Fibroblast of pulmonary artery (primary cell): ENCODE measurements around the gene TRPC3.

Source experiments
- DNase-seq: peaks from one replicate; pipeline ENCODE4 v3.0.0-alpha.2; 2010; ENCODE audit warnings: low read depth
- H3K4me3 ChIP-seq: replicated peaks from 2 replicates; pipeline ENCODE4 v1.5.1; 2011; ENCODE audit warnings: low read depth, mild to moderate bottlenecking, control low read depth, low read length, moderate library complexity
- TF ChIP-seq, protein P1 (sequence below): IDR thresholded peaks from 2 replicates; pipeline ENCODE4 v1.5.1; 2011; ENCODE audit warnings: mild to moderate bottlenecking, control low read depth, low read length, inconsistent platforms; ENCODE audit errors: missing control alignments

Gene TRPC3

DNA sequence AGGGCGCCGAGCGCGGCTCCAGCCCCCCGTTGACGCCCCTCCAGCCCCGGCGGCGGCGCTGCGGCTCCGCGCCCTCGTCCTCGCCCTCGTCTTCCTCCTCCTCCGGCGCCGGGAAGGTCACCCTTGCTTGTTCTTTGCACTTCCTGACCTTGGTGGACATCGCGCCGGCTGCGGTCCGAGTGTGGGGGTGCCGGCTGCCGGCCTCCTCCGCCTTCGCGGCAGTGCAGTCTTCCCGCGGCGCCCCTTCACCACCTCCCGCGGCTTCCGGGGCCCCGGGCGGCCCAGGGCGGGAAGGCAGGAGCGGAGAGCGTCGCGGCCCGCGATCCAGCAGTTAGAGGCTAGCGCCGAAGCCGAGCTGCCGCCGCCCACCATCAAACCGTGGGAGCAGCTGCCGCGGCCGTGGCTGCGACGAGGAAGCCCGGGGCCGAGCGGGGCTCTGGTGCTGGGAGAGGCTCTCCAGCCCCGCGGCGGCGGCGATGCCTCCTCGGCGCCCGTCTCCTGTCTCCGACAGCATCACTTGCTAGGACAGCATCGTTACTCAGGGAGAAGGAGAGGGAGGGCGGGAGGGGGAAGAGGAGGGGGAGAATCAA, at the start of gene TRPC3:
TSS of gene TRPC3 (minus strand) at position 540 of the 590 bp plus-strand sequence. CDS start at position 160, 380 bp downstream.
- no peak for DNase-seq
- TF ChIP-seq, protein P1, sequence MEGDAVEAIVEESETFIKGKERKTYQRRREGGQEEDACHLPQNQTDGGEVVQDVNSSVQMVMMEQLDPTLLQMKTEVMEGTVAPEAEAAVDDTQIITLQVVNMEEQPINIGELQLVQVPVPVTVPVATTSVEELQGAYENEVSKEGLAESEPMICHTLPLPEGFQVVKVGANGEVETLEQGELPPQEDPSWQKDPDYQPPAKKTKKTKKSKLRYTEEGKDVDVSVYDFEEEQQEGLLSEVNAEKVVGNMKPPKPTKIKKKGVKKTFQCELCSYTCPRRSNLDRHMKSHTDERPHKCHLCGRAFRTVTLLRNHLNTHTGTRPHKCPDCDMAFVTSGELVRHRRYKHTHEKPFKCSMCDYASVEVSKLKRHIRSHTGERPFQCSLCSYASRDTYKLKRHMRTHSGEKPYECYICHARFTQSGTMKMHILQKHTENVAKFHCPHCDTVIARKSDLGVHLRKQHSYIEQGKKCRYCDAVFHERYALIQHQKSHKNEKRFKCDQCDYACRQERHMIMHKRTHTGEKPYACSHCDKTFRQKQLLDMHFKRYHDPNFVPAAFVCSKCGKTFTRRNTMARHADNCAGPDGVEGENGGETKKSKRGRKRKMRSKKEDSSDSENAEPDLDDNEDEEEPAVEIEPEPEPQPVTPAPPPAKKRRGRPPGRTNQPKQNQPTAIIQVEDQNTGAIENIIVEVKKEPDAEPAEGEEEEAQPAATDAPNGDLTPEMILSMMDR, result no peak
- peak within 1 kb of the TSS; percentile 45 for H3K4me3 ChIP-seq

DNA sequence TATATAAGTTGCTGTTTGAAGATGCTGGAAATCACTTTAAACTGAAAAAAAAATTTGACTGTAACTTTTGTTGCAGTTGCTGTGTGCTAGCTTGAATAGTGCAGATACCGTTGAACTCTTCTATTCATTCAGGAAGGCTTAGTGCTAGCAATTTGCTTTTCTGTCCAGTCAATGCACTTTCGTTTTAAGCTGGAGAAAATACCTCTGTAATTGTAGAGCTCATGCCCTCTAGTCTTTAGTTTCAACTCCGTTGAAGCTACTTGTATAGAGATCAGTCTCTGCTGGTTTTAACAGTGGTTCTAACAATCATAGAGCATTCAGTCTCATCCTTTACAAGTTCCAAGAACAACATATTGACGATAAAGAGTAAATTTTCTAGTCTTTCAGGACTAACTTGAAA, 49.0 kb upstream of the TRPC3 start:
- no peak for DNase-seq
- TF ChIP-seq, protein P1, result no peak
- H3K4me3 ChIP-seq, result no peak overlapping the region

DNA sequence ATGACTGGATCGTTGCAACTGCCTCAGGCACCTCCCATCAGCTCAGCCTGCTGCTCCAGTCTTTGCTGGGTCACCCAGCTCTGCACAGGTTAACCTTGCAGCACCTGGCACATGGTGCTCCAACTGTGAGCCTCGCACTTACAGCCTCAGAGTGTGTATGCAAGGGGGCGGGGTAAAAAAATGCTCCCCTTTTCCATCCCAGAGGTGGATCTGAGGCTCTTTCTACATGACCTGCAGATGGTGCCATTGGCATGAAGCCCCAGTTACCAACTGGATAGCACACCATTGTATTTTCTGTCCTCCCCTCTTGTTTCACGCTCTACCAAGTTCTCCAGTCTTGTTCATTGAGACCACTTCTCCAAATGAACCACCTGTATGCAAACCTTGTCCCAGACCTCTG, 46.2 kb upstream of the TRPC3 start:
- TF ChIP-seq, protein P1, result no peak
- DNase-seq, result no peak

DNA sequence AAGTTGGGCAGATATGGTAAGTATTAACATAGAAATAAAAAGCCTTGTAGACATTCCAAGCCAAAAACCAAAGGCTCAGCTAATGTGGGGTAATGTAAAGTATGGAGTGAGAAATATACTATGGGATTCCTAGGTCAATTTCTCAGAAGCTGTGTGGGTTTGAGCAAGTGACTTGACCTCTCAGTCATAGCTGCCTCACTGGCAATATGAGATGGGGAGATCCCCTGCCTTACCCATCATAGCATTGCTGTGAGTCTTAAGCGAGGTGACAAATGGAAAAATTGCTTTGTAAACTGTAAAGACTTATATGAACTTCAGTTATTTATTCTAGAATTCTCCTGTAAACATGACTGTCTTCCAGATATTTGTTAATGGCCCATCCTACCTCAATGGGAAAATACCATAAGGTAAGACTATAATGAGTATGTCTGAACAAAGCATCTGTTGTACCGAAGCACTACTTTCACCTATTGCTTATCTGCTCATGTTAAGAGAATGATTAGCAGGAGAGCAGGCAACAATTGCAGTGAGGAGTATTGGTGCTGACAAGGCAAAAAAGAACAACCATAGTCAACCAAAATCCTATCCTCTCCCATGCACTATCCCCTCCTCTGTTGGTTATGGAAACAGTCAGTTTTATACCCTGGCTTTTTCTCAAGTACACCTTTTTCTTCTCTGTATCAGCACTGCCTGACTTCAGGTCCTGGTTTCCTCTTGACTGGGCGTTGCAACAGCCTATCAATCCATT, 44.1 kb upstream of the TRPC3 start:
- DNase-seq, result no peak
- no peak overlapping the region for H3K4me3 ChIP-seq
- TF ChIP-seq, protein P1, result no peak

More for the DNA sequence above, 46.2 kb upstream of the TRPC3 start:
- no peak overlapping the region for H3K4me3 ChIP-seq

DNA sequence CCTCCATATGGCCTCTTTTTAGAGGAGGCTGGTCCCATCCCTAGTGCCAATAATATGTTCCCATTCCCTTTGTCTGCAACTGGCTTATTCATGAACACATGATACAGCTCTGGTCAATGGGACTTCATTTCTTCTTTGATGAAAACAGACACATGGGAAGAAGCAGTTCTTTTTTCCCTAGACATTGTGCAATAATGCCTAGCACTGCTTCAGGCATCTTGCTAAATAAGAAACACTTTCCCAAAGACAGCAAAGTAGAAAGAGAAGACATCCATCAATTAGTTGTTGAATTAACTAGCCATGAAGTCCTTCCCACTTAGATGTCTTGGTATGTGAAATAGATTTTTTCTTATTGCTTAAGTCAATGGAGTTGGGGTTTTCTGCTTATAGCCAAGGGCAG, 40.1 kb upstream of the TRPC3 start:
- TF ChIP-seq, protein P1, result no peak
- H3K4me3 ChIP-seq, result no peak overlapping the region
- no peak for DNase-seq

DNA sequence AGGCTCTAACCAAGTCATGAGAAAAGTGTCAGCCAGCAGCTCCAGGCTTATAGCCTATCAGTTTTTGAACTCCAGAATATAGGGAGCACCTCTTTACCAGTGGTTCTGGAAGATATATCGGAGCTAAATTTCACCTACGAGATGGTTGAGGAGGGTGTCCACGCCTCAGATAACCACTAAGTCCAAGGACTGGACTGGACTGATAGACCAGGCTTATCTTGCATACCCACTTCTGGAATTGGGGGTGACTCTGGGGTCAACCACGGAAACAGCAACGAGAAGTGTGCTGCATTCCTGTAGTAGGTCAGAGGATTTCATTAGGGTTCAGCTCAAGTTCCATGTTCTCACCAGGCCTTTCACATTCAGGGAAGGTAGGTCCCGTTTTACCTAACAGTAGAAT, 38.6 kb upstream of the TRPC3 start:
- TF ChIP-seq, protein P1, result no peak
- no peak overlapping the region for H3K4me3 ChIP-seq
- DNase-seq, result no peak

DNA sequence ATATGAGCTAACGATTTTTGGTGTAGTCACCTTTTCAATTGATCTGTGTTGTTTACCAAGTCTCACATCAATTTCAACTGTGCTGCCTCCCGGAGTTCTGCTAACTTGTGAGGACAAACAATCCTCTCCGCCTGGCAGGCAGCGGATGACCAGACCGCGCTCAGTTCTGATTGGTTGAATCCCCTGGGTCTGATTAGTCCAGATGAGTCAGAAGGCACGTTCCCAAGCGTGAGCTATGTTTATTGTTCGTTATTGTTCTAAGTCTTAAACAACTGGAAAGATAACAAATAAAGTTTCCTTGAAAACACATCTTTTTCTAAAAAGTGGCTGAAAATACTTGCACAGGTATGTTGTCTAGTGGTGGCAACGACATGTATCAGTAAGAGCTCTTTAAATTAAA, 37.9 kb upstream of the TRPC3 start:
- TF ChIP-seq, protein P1, result no peak
- H3K4me3 ChIP-seq, result no peak overlapping the region
- DNase-seq, result peak; percentile 71
